B cell (primary cell): ENCODE measurements around the gene SH3GL3. TPM values are rescaled to one million over a fixed set of nuclear protein-coding genes. Genes with fewer than 3 reads are reported as not detected.

Source experiments
- ATAC-seq: fragments of 200-7000 bp; cut with Tn5 transposase; one replicate; pipeline ENCODE4 v1.10.0; 2021; ENCODE audit warnings: low read depth, mild to moderate bottlenecking, moderate number of reproducible peaks, moderate library complexity
- CTCF ChIA-PET: fragments of 350-600 bp; sonication (Branson Sonifier 250); formaldehyde crosslinking; loops from one replicate; lab custom pipeline; 2021; ENCODE audit warnings: antibody characterized with exemption, inconsistent platforms; lab: Charles Lee
- POLR2A ChIA-PET: fragments of 350-600 bp; sonication (Branson Sonifier 250); formaldehyde crosslinking; loops from one replicate; lab custom pipeline; 2021; ENCODE audit warnings: antibody characterized with exemption; lab: Charles Lee
- DNase-seq: peaks from one replicate; pipeline ENCODE4 v3.0.0; 2013
- H2AFZ ChIP-seq: 2 replicates; pipeline ENCODE4 v1.6.1; 2012; ENCODE audit warnings: mild to moderate bottlenecking, low read depth, low read length; ENCODE audit not compliant: insufficient read depth, poor library complexity, severe bottlenecking
- H3K27ac ChIP-seq, 2 donors: 1 replicate in 1 of 2; 2 replicates in 1 of 2; pipeline ENCODE4 v1.5.1; 2012 to 2013; ENCODE audit warnings: low read length in 2 of 2, mild to moderate bottlenecking in 2 of 2, moderate library complexity in 1 of 2
- H3K27me3 ChIP-seq, 4 experiments: fragments of 200-600 bp in 1 of 4; sonication (generic) in 1 of 4; replicated peaks in 1 of 4; 1 replicate in 2 of 4; 2 replicates in 2 of 4; pipeline versions ENCODE4 v1.6.1 to v1.7.0; 2013 to 2016; ENCODE audit warnings: low read length in 3 of 4, mild to moderate bottlenecking in 2 of 4, mixed read lengths in 1 of 4, moderate library complexity in 1 of 4; ENCODE audit not compliant: insufficient read depth in 4 of 4, control insufficient read depth in 3 of 4; ENCODE audit errors: control extremely low read depth in 1 of 4
- H3K36me3 ChIP-seq, 2 experiments: replicated peaks in 1 of 2; 1 replicate in 1 of 2; 2 replicates in 1 of 2; pipeline versions ENCODE4 v1.6.1 to v1.7.1; 2013; ENCODE audit warnings: low read length in 1 of 2; ENCODE audit not compliant: insufficient read depth in 2 of 2, control insufficient read depth in 1 of 2; ENCODE audit errors: control extremely low read depth in 1 of 2, extremely low read depth in 1 of 2
- H3K4me1 ChIP-seq, 2 donors: fragments of 200-600 bp in 1 of 2; sonication (generic) in 1 of 2; 1 replicate in 1 of 2; 2 replicates in 1 of 2; pipeline versions ENCODE4 v1.5.1 to v1.6.1; 2013 to 2017; ENCODE audit warnings: low read length in 2 of 2; ENCODE audit not compliant: control insufficient read depth in 2 of 2, insufficient read depth in 2 of 2
- H3K4me2 ChIP-seq: replicated peaks from 2 replicates; pipeline ENCODE3; 2012; ENCODE audit warnings: mild to moderate bottlenecking, low read depth, low read length; ENCODE audit not compliant: poor library complexity, severe bottlenecking
- H3K4me3 ChIP-seq, 5 experiments: fragments of 200-600 bp in 1 of 5; sonication (generic) in 1 of 5; 1 replicate in 3 of 5; 2 replicates in 2 of 5; pipeline versions ENCODE4 v1.5.1 to v1.7.0; 2011 to 2016; ENCODE audit warnings: low read length in 4 of 5, mild to moderate bottlenecking in 4 of 5, low read depth in 2 of 5, control low read depth in 1 of 5, moderate library complexity in 1 of 5; ENCODE audit not compliant: insufficient read depth in 1 of 5; ENCODE audit errors: control extremely low read depth in 1 of 5, extremely low read depth in 1 of 5
- H3K79me2 ChIP-seq: fragments of 200-600 bp; sonication (generic); one replicate; pipeline ENCODE4 v1.6.0; 2016; ENCODE audit warnings: low read length; ENCODE audit not compliant: control insufficient read depth, insufficient read depth
- H3K9ac ChIP-seq: fragments of 200-600 bp; sonication (generic); 2 replicates; pipeline ENCODE4 v1.6.1; 2017; ENCODE audit warnings: mild to moderate bottlenecking, low read length, moderate library complexity
- H3K9me3 ChIP-seq, 3 donors: one replicate each; pipeline versions ENCODE4 v1.6.1 to v1.7.1; 2013; ENCODE audit warnings: low read length in 2 of 3; ENCODE audit not compliant: control insufficient read depth in 2 of 3, insufficient read depth in 1 of 3; ENCODE audit errors: control extremely low read depth in 1 of 3
- H4K20me1 ChIP-seq: 2 replicates; pipeline ENCODE4 v1.6.0; 2012; ENCODE audit warnings: mild to moderate bottlenecking, low read length; ENCODE audit not compliant: insufficient read depth, control insufficient read depth, poor library complexity, severe bottlenecking
- H3K27ac Mint-ChIP-seq: one replicate; pipeline ENCODE4 v1.8.0; 2021; ENCODE audit warnings: mixed read lengths
- H3K27me3 Mint-ChIP-seq: one replicate; pipeline ENCODE4 v1.8.0; 2021; ENCODE audit warnings: mixed read lengths
- H3K4me1 Mint-ChIP-seq: one replicate; pipeline ENCODE4 v1.8.0; 2021; ENCODE audit warnings: mixed read lengths
- H3K4me3 Mint-ChIP-seq: one replicate; pipeline ENCODE4 v1.8.0; 2021; ENCODE audit warnings: mixed read lengths
- H3K9me3 Mint-ChIP-seq: one replicate; pipeline ENCODE4 v1.8.0; 2022; ENCODE audit warnings: mixed read lengths; ENCODE audit not compliant: insufficient read depth
- CTCF ChIP-seq: fragments of 200-600 bp; IDR thresholded peaks from one replicate; pipeline ENCODE4 v1.8.0; 2022; ENCODE audit warnings: antibody characterized with exemption, mild to moderate bottlenecking
- EZH2 ChIP-seq: IDR thresholded peaks from 2 replicates; pipeline ENCODE4 v1.6.1; 2012; ENCODE audit warnings: borderline replicate concordance, low read depth, mild to moderate bottlenecking, moderate library complexity, low read length; ENCODE audit not compliant: insufficient read depth, poor library complexity, severe bottlenecking
- WGBS: methylation state at CpG from one replicate; pipeline ENCODE4 v1.1.5; 2013; ENCODE audit warnings: missing lambda C conversion rate; ENCODE audit not compliant: insufficient coverage; 5-methylcytosine and 5-hydroxymethylcytosine counted together
- intact Hi-C: fragments of 100-400 bp; cut with micrococcal nuclease; formaldehyde crosslinking; loops from one replicate; pipeline ENCODE4 v1.10.0; 2022
- polyA plus RNA-seq: library from polyadenylated mRNA; depleted of rRNA; stranded (reverse); fragments of >200 nt; gene quantifications from 2 replicates; pipeline ENCODE4 v1.2.3, GENCODE V29; 2012
- total RNA-seq, 2 donors: library from RNA; stranded (reverse); fragments of 120-200 nt in 1 of 2; gene quantifications; 1 replicate in 1 of 2; 2 replicates in 1 of 2; pipeline versions ENCODE4 v1.2.3 to v1.2.4, GENCODE V29; 2013 to 2022

Gene SH3GL3
- total and polyA plus RNA-seq, 2 donors (not counting 1 experiment from before 2014, with no cell fraction given), result not detected

DNA sequence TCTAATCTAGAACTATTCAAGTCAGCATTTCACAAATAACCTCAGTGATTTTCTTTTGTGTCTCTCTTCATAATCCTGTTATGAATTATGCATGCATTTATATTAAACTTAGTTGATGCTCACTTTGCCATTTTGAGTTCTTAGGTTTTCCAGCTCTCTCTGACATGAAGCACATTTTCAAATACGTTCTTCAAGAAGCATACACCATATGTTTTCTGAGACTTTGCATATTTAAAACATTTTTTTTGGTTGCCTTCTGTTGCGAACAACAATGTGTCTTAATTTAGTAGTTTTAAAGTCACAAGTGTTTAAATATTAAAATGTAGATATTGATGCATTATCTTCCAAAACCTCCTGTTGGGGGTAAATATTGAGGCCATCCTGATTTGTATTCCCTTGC is 37.5 kb downstream of the SH3GL3 start:
- H3K4me1 Mint-ChIP-seq, result no peaks in the 10 kb centered on the region
- H4K20me1 ChIP-seq, result no peaks in the 10 kb centered on the region
- intact Hi-C loops, result no loop called here
- no peaks in the 10 kb centered on the region for H3K27me3 ChIP-seq
- H3K9me3 Mint-ChIP-seq, result peaks cover 8% of the 10 kb centered on the region
- no peak overlapping the region for H3K4me3 ChIP-seq
- no peak overlapping the region for H3K4me3 Mint-ChIP-seq
- H2AFZ ChIP-seq, result no peak overlapping the region
- H3K27ac Mint-ChIP-seq, result no peak overlapping the region
- peaks cover 0 to 5% (median 0%) of the 10 kb centered on the region in 3 donors for H3K9me3 ChIP-seq
- H3K79me2 ChIP-seq, result no peaks in the 10 kb centered on the region
- POLR2A ChIA-PET, result no interaction called here
- CTCF ChIA-PET, result no interaction called here
- no peak overlapping the region for H3K9ac ChIP-seq
- no peaks in the 10 kb centered on the region for H3K36me3 ChIP-seq
- no CpG with 5 or more reads among the region's 2 CpGs for whole genome bisulfite sequencing
- ATAC-seq (no peak), DNase-seq (no peak)
- no peaks in the 10 kb centered on the region for H3K27me3 Mint-ChIP-seq
- H3K27ac ChIP-seq, result no peak overlapping the region
- TF ChIP-seq EZH2, result no peak
- TF ChIP-seq CTCF, result no peak
- no peak overlapping the region for H3K4me2 ChIP-seq
- no peaks in the 10 kb centered on the region for H3K4me1 ChIP-seq

- H3K27me3 ChIP-seq, result no peaks in the 10 kb centered on the region
- no peak overlapping the region for H3K9ac ChIP-seq
- no peaks in the 10 kb centered on the region for H3K4me1 Mint-ChIP-seq
- no peak for DNase-seq
- no peak for ATAC-seq
- intact Hi-C loops, result no loop called here
- CTCF ChIA-PET, result no interaction called here
- peaks cover 0 to 5% (median 0%) of the 10 kb centered on the region in 3 donors for H3K9me3 ChIP-seq
- H3K27ac ChIP-seq, result no peak overlapping the region
- H4K20me1 ChIP-seq, result no peaks in the 10 kb centered on the region
- POLR2A ChIA-PET, result no interaction called here
- no peak overlapping the region for H3K4me3 Mint-ChIP-seq
- no peak overlapping the region for H2AFZ ChIP-seq
- TF ChIP-seq CTCF (no peak), EZH2 (no peak)
- no peak overlapping the region for H3K4me3 ChIP-seq
- no peak overlapping the region for H3K27ac Mint-ChIP-seq
- H3K9me3 Mint-ChIP-seq, result peaks cover 8% of the 10 kb centered on the region
- no peak overlapping the region for H3K4me2 ChIP-seq
- no peaks in the 10 kb centered on the region for H3K4me1 ChIP-seq
- no peaks in the 10 kb centered on the region for H3K27me3 Mint-ChIP-seq
- H3K79me2 ChIP-seq, result no peaks in the 10 kb centered on the region
- H3K36me3 ChIP-seq, result no peaks in the 10 kb centered on the region
These were observed 39.2 kb downstream of the SH3GL3 start for GRCh38 chr15:83486363-83486762.
